Testis (tissue), 2 donors: ENCODE measurements around the gene RPL10.

Experiments
- CTCF ChIP-seq, 3 experiments: fragments of 450-650 bp in 2 of 3; fragments of 200-600 bp in 1 of 3; sonication (generic) in 1 of 3; IDR thresholded peaks; one replicate each; pipeline ENCODE4 v1.5.1; 2016 to 2019; ENCODE audit warnings: antibody characterized with exemption in 3 of 3, mild to moderate bottlenecking in 2 of 3, moderate library complexity in 1 of 3
- POLR2A ChIP-seq: fragments of 450-650 bp; IDR thresholded peaks from one replicate; pipeline ENCODE4 v1.6.1; 2017; ENCODE audit warnings: antibody characterized with exemption, mild to moderate bottlenecking, moderate library complexity

DNA sequence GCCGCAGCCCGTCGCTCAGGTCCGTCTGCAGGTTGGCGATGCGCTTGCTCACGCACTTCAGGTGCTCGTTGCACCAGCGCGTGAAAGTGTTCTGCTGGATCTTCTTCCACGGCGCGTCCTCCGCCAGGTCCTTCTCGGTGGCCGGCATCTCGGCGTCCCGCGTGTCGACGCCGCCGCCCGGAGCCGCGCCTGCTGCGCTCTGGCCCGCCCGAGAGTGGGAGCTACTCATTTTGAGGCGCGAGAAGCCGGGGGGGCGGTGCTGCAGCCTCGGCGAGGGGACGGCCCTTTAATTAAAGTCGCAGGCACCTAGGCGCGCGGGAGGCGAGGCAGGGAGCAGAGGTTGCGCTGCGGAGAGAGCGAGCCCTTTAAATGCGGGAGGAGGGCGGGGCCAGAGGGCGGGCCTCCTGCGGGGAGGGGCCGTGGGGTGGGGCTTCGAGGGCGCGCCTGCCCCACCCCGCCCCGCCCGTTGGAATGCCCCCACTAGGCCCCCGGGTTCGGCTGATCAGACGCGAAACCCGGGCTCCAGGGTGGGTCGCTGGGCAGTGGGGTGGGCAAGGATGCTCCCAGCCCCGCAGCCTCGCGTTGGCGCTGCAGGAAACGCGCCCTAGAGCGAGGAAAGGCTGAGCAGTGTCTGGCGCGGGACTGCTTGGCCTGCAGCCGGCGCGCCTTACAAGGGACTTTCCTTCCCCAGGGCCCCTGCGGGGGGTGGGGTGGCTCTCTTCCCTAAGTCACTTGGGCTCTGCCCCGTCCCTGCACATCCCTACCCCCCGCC, 27.0 kb upstream of the RPL10 start:
- TF ChIP-seq POLR2A = peak; percentile 58
- TF ChIP-seq CTCF (IDR thresholded peaks at IDR 0.05) = no peak
